ENCODE results near the gene WFDC9.

DNA sequence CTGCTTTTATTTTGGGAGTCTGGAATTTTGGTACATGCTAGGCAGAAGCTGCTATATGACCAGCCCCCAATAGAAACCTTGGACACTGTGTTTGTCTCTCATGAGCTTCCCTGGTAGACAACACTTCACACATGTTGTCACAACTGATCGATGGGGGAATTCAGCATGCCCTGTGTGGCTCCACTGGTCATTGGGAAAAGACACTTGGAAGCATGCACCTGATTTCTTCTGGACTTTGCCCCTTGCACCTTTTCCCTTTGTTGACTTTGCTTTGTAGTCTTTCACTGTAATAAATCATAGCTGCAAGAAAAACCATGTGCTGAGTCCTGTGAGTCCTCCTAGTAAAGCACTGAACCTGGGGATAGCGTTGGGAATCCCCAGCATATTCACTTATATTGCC, 9.5 kb downstream of the WFDC9 start:
- TF ChIP-seq, protein P1, sequence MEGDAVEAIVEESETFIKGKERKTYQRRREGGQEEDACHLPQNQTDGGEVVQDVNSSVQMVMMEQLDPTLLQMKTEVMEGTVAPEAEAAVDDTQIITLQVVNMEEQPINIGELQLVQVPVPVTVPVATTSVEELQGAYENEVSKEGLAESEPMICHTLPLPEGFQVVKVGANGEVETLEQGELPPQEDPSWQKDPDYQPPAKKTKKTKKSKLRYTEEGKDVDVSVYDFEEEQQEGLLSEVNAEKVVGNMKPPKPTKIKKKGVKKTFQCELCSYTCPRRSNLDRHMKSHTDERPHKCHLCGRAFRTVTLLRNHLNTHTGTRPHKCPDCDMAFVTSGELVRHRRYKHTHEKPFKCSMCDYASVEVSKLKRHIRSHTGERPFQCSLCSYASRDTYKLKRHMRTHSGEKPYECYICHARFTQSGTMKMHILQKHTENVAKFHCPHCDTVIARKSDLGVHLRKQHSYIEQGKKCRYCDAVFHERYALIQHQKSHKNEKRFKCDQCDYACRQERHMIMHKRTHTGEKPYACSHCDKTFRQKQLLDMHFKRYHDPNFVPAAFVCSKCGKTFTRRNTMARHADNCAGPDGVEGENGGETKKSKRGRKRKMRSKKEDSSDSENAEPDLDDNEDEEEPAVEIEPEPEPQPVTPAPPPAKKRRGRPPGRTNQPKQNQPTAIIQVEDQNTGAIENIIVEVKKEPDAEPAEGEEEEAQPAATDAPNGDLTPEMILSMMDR (IDR thresholded peaks at IDR 0.05) = no peak
- TF ChIP-seq EZH2 (IDR thresholded peaks at IDR 0.05) (no peak), EZH2phosphoT487 (IDR thresholded peaks at IDR 0.05) (no peak)
